Suprapubic skin (tissue), 4 donors: ENCODE measurements around the gene XBP1. TPM values are rescaled to one million over a fixed set of nuclear protein-coding genes. Genes with fewer than 3 reads are reported as not detected.

Experiments used
- DNase-seq, 2 donors: peaks; one replicate each; pipeline ENCODE4 v3.0.0-alpha.2; 2019; ENCODE audit warnings: low spot score in 2 of 2
- H3K27ac ChIP-seq: fragments of 200-600 bp; sonication (generic); one replicate; pipeline ENCODE4 v1.5.1; 2019
- H3K27me3 ChIP-seq: fragments of 200-600 bp; sonication (generic); one replicate; pipeline ENCODE4 v1.5.1; 2019
- H3K36me3 ChIP-seq: fragments of 200-600 bp; sonication (generic); one replicate; pipeline ENCODE4 v1.5.1; 2019
- H3K4me1 ChIP-seq: fragments of 200-600 bp; sonication (generic); one replicate; pipeline ENCODE4 v1.5.1; 2019
- H3K4me3 ChIP-seq: fragments of 200-600 bp; sonication (generic); one replicate; pipeline ENCODE4 v1.5.1; 2019; ENCODE audit warnings: mild to moderate bottlenecking
- H3K9me3 ChIP-seq: fragments of 200-600 bp; sonication (generic); one replicate; pipeline ENCODE4 v1.5.1; 2019
- CTCF ChIP-seq, 2 donors: fragments of 200-600 bp in 1 of 2; fragments of 450-650 bp in 1 of 2; sonication (generic) in 1 of 2; IDR thresholded peaks; one replicate each; pipeline ENCODE4 v1.5.1; 2016 to 2019; ENCODE audit warnings: antibody characterized with exemption in 2 of 2, mild to moderate bottlenecking in 1 of 2, moderate library complexity in 1 of 2
- EP300 ChIP-seq: sonication (generic); formaldehyde crosslinking; IDR thresholded peaks from one replicate; pipeline ENCODE4 v1.6.1; 2017; ENCODE audit warnings: antibody characterized with exemption
- POLR2A ChIP-seq, 2 donors: fragments of 450-650 bp; IDR thresholded peaks; one replicate each; pipeline ENCODE4 v1.6.1; 2017; ENCODE audit warnings: antibody characterized with exemption in 2 of 2, mild to moderate bottlenecking in 2 of 2, moderate library complexity in 2 of 2
- POLR2AphosphoS5 ChIP-seq, 3 donors: sonication (generic); formaldehyde crosslinking; IDR thresholded peaks; one replicate each; pipeline ENCODE4 v1.6.1; 2017; ENCODE audit warnings: antibody characterized with exemption in 3 of 3
- WGBS: methylation state at CpG from one replicate; pipeline ENCODE4 v1.1.5; 2018; 5-methylcytosine and 5-hydroxymethylcytosine counted together
- total RNA-seq, 4 donors: library from RNA; depleted of rRNA; stranded (reverse); fragments of >200 nt; gene quantifications; one replicate each; pipeline ENCODE4 v1.1.0, GENCODE V29; 2016

Gene XBP1
- total RNA-seq, 4 donors from 2014 or later: 220 to 305 (median 237) TPM

GRCh38 chr22:28838971-28839370, 38.6 kb upstream of the XBP1 start:
- 73% methylated on average over 5 of the region's 5 CpGs for WGBS
- Histone ChIP-seq H3K27me3 (no peaks in the 10 kb centered on the region), H3K36me3 (no peaks in the 10 kb centered on the region), H3K9me3 (no peaks in the 10 kb centered on the region), H3K4me3 (no peak overlapping the region), H3K27ac (no peak overlapping the region), H3K4me1 (no peaks in the 10 kb centered on the region)
- TF ChIP-seq POLR2AphosphoS5 (IDR thresholded peaks at IDR 0.05): no peak
- TF ChIP-seq POLR2A (IDR thresholded peaks at IDR 0.05): no peak
- no peak for TF ChIP-seq EP300
- TF ChIP-seq CTCF (IDR thresholded peaks at IDR 0.05): no peak
- DNase-seq: no peak

DNA sequence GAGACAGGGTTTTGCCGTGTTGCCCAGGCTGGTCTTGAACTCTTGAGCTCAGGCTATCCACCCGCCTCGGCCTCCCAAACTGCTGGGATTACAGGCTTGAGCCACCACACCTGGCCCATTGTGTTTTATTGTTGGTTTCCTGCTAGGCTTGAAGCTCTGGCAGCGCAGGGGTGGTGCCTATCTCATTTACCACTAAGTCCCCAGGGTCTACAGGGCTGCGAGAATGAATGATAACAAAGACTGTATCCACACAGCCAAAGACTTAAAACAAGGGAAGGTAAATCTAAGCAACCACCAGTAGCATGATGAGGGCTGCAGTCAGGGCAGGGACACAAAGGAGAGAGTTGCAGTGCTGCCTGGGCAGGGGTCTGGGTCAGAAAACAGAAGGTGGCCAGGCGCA, 37.3 kb upstream of the XBP1 start:
- no peak overlapping the region for H3K4me3 ChIP-seq
- no peaks in the 10 kb centered on the region for H3K27me3 ChIP-seq
- no peak overlapping the region for H3K27ac ChIP-seq
- H3K4me1 ChIP-seq: no peaks in the 10 kb centered on the region
- WGBS: 95% methylated on average over 6 of the region's 6 CpGs
- no peak for TF ChIP-seq POLR2AphosphoS5 (IDR thresholded peaks at IDR 0.05)
- no peak for TF ChIP-seq EP300
- TF ChIP-seq CTCF (IDR thresholded peaks at IDR 0.05): no peak
- TF ChIP-seq POLR2A (IDR thresholded peaks at IDR 0.05): no peak
- no peaks in the 10 kb centered on the region for H3K9me3 ChIP-seq
- H3K36me3 ChIP-seq: no peaks in the 10 kb centered on the region
- no peak for DNase-seq

- Histone ChIP-seq H3K4me3 (no peak overlapping the region), H3K4me1 (no peaks in the 10 kb centered on the region), H3K27ac (no peak overlapping the region), H3K9me3 (no peaks in the 10 kb centered on the region), H3K36me3 (no peaks in the 10 kb centered on the region), H3K27me3 (no peaks in the 10 kb centered on the region)
- TF ChIP-seq POLR2AphosphoS5 (IDR thresholded peaks at IDR 0.05): no peak
- TF ChIP-seq EP300: no peak
- TF ChIP-seq POLR2A (IDR thresholded peaks at IDR 0.05): no peak
- no peak for TF ChIP-seq CTCF (IDR thresholded peaks at IDR 0.05)
- 84% methylated on average over 11 of the region's 11 CpGs for WGBS
- DNase-seq: no peak
These were observed 35.3 kb upstream of the XBP1 start for GRCh38 chr22:28835630-28836189.

- no peak for TF ChIP-seq CTCF (IDR thresholded peaks at IDR 0.05)
- Histone ChIP-seq H3K9me3 (no peaks in the 10 kb centered on the region), H3K4me1 (peaks cover 11% of the 10 kb centered on the region), H3K27ac (no peak overlapping the region), H3K27me3 (no peaks in the 10 kb centered on the region), H3K4me3 (no peak overlapping the region), H3K36me3 (no peaks in the 10 kb centered on the region)
- no peak for DNase-seq
- WGBS: 90% methylated on average over 3 of the region's 3 CpGs
These were observed 33.0 kb upstream of the XBP1 start for GRCh38 chr22:28833276-28833923.

- H3K27me3 ChIP-seq: no peaks in the 10 kb centered on the region
- H3K36me3 ChIP-seq: no peaks in the 10 kb centered on the region
- H3K4me3 ChIP-seq: no peak overlapping the region
- H3K27ac ChIP-seq: no peak overlapping the region
- peaks cover 11% of the 10 kb centered on the region for H3K4me1 ChIP-seq
- H3K9me3 ChIP-seq: no peaks in the 10 kb centered on the region
- DNase-seq: no peak
- 100% methylated on average over 1 of the region's 1 CpG for WGBS
- no peak for TF ChIP-seq EP300
- no peak for TF ChIP-seq CTCF (IDR thresholded peaks at IDR 0.05)
- TF ChIP-seq POLR2AphosphoS5 (IDR thresholded peaks at IDR 0.05): no peak
- no peak for TF ChIP-seq POLR2A (IDR thresholded peaks at IDR 0.05)
These were observed 32.4 kb upstream of the XBP1 start for GRCh38 chr22:28832731-28833130.
